Aorta (tissue), 5 donors: ENCODE measurements around the gene KIAA0930. TPM values are rescaled to one million over a fixed set of nuclear protein-coding genes. Genes with fewer than 3 reads are reported as not detected.

Experiments
- ATAC-seq: fragments of 200-7000 bp; cut with Tn5 transposase; one replicate; pipeline ENCODE4 v1.9.1; 2022; ENCODE audit warnings: moderate library complexity; ENCODE audit not compliant: low FRiP score
- DNase-seq, 2 donors: peaks; one replicate each; pipeline ENCODE4 v3.0.0-alpha.2; 2020
- H3K27ac ChIP-seq, 2 donors: one replicate each; pipeline ENCODE4 v1.5.1; 2013; ENCODE audit warnings: low read length in 2 of 2, mild to moderate bottlenecking in 2 of 2, moderate library complexity in 2 of 2, control low read depth in 1 of 2, inconsistent platforms in 1 of 2, low read depth in 1 of 2
- H3K27me3 ChIP-seq, 2 donors: one replicate each; pipeline ENCODE4 v1.6.1; 2013; ENCODE audit warnings: control low read depth in 1 of 2, low read length in 1 of 2, mild to moderate bottlenecking in 1 of 2, moderate library complexity in 1 of 2; ENCODE audit not compliant: insufficient read depth in 2 of 2, control insufficient read depth in 1 of 2
- H3K36me3 ChIP-seq, 2 donors: one replicate each; pipeline ENCODE4 v1.6.1; 2013; ENCODE audit warnings: control low read depth in 1 of 2, low read length in 1 of 2, mild to moderate bottlenecking in 1 of 2; ENCODE audit not compliant: insufficient read depth in 2 of 2, control insufficient read depth in 1 of 2
- H3K4me1 ChIP-seq, 2 donors: one replicate each; pipeline ENCODE4 v1.6.1; 2013; ENCODE audit warnings: low read length in 2 of 2, control low read depth in 1 of 2, mild to moderate bottlenecking in 1 of 2, moderate library complexity in 1 of 2; ENCODE audit not compliant: insufficient read depth in 2 of 2, control insufficient read depth in 1 of 2
- H3K4me3 ChIP-seq, 2 donors: one replicate each; pipeline ENCODE4 v1.5.1; 2013; ENCODE audit warnings: low read length in 2 of 2, control low read depth in 1 of 2, mild to moderate bottlenecking in 1 of 2
- H3K9me3 ChIP-seq: one replicate; pipeline ENCODE4 v1.6.1; 2013; ENCODE audit warnings: mild to moderate bottlenecking, low read length; ENCODE audit not compliant: control insufficient read depth
- WGBS, 2 donors: extraction: QIAGEN DNeasy Blood & Tissue Kit; methylation state at CpG; one replicate each; pipeline ENCODE4 v1.1.7; 2013; 5-methylcytosine and 5-hydroxymethylcytosine counted together
- intact Hi-C, 2 donors: fragments of 100-400 bp; cut with DNase I; formaldehyde crosslinking; loops; one replicate each; pipeline versions ENCODE4 v1.14.2 to v1.15.0; 2022
- microRNA-seq, 2 donors: library from miRNA; unstranded; fragments of <30 nt; microRNA quantifications; one replicate each; pipeline ENCODE4 v1.2.0, GENCODE V29; 2020
- polyA plus RNA-seq, 2 donors: library from polyadenylated mRNA; stranded (reverse); fragments of 200-250 nt; gene quantifications; one replicate each; pipeline ENCODE4 v1.2.3, GENCODE V29; 2013
- total RNA-seq, 2 donors: library from RNA; stranded (reverse); fragmentation: NEBNext Ultra II Directional; extraction: Animal tissue kit (Norgen Biotek cat#: 25700); gene quantifications; one replicate each; pipeline ENCODE4 v1.2.1, GENCODE V29; 2021
- donor health status: healthy with polysubstance abuse.
- donor health status: Bipolar disorder and iron deficiency.
- donor health status: DM: no; HTN: no; CAD: no.
- donor health status: DM: no; HTN: no; CAD: no.
- donor health status: DM: yes; HTN: yes; CAD: no.

Gene KIAA0930
- total and polyA plus RNA-seq, 4 donors, result 36.6 to 101 (median 65.3) TPM

GRCh38 chr22:45142376-45142775 is 98.3 kb downstream of the KIAA0930 start:
- no peaks in the 10 kb centered on the region for H3K27me3 ChIP-seq

More at GRCh38 chr22:45142376-45142775, 98.3 kb downstream of the KIAA0930 start:
- intact Hi-C loops, result no loop called here
- 81 to 85% methylated on average over 15 of the region's 15 CpGs for WGBS, 2 donors
- ATAC-seq (no peak), DNase-seq (no peak)
- H3K9me3 ChIP-seq, result no peaks in the 10 kb centered on the region
- H3K36me3 ChIP-seq, result no peaks in the 10 kb centered on the region
- no peaks in the 10 kb centered on the region for H3K4me1 ChIP-seq
- no peak overlapping the region for H3K27ac ChIP-seq
- H3K4me3 ChIP-seq, result no peak overlapping the region

Small RNAs within 50 kb of the gene (microRNA-seq; reads per million reads assigned to microRNA genes)
- gene MIR1249, result 7.0 to 19.1 reads per million in 2 donors

Other genes starting within 250 kb of the KIAA0930 start
- gene PHF21B, start 230.9 kb downstream of the KIAA0930 start, total RNA-seq, result 1 to 10 TPM in 1 of 2 donors, under 1 TPM in 1; 0.75 to 1.8 TPM
- gene PHF21B, start 230.9 kb downstream of the KIAA0930 start, polyA plus RNA-seq, result not detected
- gene NUP50, start 77.0 kb downstream of the KIAA0930 start, total RNA-seq, result 10 to 100 TPM; 33.2 to 49.7 TPM
- gene NUP50, start 77.0 kb downstream of the KIAA0930 start, polyA plus RNA-seq, result 1 to 10 TPM; 5.6 to 5.9 TPM
- gene UPK3A, start 44.1 kb upstream of the KIAA0930 start, total RNA-seq, result not detected
- not detected for gene UPK3A, start 44.1 kb upstream of the KIAA0930 start, polyA plus RNA-seq
- 10 to 100 TPM; 59.2 to 66.7 TPM for gene FAM118A, start 69.0 kb upstream of the KIAA0930 start, total RNA-seq
- gene FAM118A, start 69.0 kb upstream of the KIAA0930 start, polyA plus RNA-seq, result 100 to 1,000 TPM in 1 of 2 donors, 1 to 10 TPM in 1; 8.6 to 320 TPM
- gene SMC1B, start 172.7 kb upstream of the KIAA0930 start, total RNA-seq, result not detected
- not detected for gene SMC1B, start 172.7 kb upstream of the KIAA0930 start, polyA plus RNA-seq
- 1 to 10 TPM in 1 of 2 donors, under 1 TPM in 1; 0.55 to 1.2 TPM for gene RIBC2, start 172.8 kb upstream of the KIAA0930 start, total RNA-seq
- under 1 TPM in 1 of 2 donors, not detected in 1; 0.31 TPM for gene RIBC2, start 172.8 kb upstream of the KIAA0930 start, polyA plus RNA-seq